GM12801 (cell line): Measurements from ENCODE around the gene MAPK8IP1.

ENCODE experiments used
- TF ChIP-seq, protein P1 (sequence below): IDR thresholded peaks from one replicate; pipeline ENCODE4 v1.5.1; 2011; ENCODE audit warnings: control low read depth; ENCODE audit not compliant: insufficient read length; ENCODE audit errors: extremely low read depth

The MAPK8IP1 gene

DNA sequence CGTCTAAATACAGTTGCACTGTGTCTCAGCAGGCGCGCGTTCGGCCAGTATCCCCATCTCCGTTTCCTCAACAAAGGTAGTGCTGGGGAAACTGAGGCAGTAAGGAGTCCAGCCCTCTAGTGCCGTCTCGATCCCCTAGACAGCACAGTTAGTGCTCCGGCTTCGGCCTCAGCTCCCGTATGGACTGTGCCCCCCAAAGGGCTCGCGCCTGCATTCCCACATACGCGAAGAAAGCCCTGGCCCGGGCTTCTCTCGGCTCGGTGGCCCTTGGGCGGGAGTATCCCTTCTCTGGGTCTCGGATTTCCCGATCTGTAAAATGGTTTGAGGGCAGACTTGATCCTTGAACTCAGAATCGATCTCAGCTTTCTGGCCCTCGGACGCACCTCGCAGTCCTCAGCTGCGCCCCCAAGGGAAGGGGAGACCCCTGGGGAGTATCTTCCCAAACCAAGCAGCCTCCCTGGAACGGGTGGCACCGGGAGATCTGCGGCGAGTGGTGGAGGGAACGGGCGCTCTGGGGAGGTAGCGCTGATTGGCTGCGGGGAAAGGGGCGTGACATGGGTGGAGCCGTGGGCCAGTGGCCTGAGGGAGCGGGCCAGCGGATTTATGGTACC lies 33.0 kb downstream of the MAPK8IP1 start:
- TF ChIP-seq, protein P1, sequence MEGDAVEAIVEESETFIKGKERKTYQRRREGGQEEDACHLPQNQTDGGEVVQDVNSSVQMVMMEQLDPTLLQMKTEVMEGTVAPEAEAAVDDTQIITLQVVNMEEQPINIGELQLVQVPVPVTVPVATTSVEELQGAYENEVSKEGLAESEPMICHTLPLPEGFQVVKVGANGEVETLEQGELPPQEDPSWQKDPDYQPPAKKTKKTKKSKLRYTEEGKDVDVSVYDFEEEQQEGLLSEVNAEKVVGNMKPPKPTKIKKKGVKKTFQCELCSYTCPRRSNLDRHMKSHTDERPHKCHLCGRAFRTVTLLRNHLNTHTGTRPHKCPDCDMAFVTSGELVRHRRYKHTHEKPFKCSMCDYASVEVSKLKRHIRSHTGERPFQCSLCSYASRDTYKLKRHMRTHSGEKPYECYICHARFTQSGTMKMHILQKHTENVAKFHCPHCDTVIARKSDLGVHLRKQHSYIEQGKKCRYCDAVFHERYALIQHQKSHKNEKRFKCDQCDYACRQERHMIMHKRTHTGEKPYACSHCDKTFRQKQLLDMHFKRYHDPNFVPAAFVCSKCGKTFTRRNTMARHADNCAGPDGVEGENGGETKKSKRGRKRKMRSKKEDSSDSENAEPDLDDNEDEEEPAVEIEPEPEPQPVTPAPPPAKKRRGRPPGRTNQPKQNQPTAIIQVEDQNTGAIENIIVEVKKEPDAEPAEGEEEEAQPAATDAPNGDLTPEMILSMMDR, result no peak

GRCh38 chr11:45918962-45919675 lies 33.7 kb downstream of the MAPK8IP1 start:
- TF ChIP-seq, protein P1, result no peak

GRCh38 chr11:45919806-45920530 lies 34.5 kb downstream of the MAPK8IP1 start:
- TF ChIP-seq, protein P1, result no peak

DNA sequence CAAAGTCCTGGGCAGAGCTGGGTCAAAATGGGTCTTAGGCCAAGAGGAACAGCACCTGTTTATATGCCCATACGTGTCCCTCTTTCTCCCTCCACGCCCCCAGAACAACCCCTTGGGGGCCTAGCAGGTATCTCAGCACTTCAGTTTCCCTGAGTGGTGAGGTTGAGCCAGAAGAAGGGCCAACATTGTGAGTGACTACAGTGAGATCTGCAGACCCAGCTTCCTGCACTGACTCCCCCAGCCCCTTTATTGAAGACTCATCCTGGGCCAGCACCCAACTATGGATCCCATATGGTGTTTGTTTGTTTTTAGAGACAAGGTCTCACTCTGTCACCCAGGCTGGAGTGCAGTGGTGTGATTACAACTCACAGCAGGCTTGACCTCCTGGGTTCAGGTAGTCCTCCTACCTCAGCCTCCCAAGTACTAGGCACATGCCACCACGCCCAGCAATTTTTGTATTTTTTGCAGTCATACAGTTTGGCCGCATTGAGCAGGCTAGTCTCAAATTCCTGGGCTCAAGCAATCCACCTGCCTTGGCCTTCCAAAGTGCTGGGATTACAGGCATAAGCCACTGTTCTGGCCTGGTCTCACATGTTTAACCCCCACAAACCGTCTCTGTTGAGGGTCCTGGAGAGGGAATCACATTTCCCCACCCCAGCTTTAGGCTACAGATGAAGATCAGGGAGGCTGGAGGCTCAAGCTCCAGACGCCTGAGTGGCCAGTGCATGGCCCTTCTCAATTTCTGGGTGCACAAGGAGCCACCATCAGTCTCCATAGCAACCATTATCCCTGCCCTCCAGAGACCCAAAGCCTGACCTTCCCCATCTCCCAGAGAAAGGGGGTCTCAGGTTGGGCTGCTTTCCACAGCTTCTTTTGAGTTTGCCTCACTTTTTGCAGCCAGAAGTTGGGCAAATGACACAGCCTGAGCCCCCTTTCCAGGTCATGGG lies 35.4 kb downstream of the MAPK8IP1 start:
- TF ChIP-seq, protein P1, result no peak

GRCh38 chr11:45921561-45922424 lies 36.3 kb downstream of the MAPK8IP1 start:
- TF ChIP-seq, protein P1, result no peak

DNA sequence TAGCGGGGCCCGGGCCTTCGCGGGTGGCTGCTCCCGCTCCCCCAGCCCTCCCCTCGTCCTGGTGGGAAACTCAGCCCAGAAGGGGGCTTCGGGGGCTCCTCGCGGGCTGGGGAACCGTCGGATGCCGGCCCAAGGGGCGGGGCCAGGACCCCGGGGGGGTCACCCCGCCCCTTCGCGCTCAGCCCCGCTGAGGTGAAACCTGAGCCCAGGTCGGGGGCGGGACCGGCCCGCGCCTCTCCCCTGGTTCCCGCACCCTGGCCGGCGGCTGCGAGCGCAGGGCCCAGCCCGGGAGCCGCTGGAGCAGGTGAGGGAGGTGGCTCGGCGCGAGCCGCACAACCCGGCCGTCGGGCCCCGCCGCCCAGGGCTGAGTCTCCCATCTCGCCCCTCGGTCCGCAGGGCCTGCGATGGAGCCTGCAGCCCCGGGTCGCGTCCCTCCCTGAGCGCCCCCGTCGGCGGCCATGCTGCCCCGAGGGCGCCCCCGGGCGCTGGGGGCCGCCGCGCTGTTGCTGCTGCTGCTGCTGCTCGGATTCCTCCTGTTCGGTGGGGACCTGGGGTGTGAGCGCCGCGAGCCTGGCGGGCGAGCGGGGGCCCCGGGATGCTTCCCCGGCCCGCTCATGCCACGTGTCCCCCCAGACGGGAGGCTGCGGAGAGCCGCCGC lies 37.1 kb downstream of the MAPK8IP1 start, which contains the start of gene LARGE2:
TSS of gene LARGE2 (plus strand) at position 232 of the 658 bp plus-strand sequence. CDS start at position 459, 227 bp downstream.
- TF ChIP-seq, protein P1, result no peak
